H1 (cell line): ENCODE data around the gene TUBB2B. TPM values are rescaled to one million over a fixed set of nuclear protein-coding genes. Genes with fewer than 3 reads are reported as not detected.

Source experiments
- CTCF ChIA-PET: fragments of 300-600 bp; sonication (Branson Sonifier 250); formaldehyde crosslinking; loops from one replicate; lab custom pipeline; 2021; ENCODE audit not compliant: partially characterized antibody; lab: Charles Lee
- POLR2A ChIA-PET: fragments of 300-600 bp; sonication (Branson Sonifier 250); formaldehyde crosslinking; loops from one replicate; lab custom pipeline; 2021; ENCODE audit warnings: inconsistent platforms; ENCODE audit not compliant: partially characterized antibody; lab: Charles Lee
- DNase-seq, 2 experiments: peaks; one replicate each; pipeline versions ENCODE4 v3.0.0 to v3.0.0-alpha.2; 2010 to 2022; ENCODE audit warnings: low spot score in 2 of 2, low read depth in 1 of 2, mixed read lengths in 1 of 2
- FAIRE-seq: peaks from 2 replicates; lab custom pipeline; 2011; peaks lifted over from hg19 to GRCh38; lab: Jason Lieb, UNC
- H2AFZ ChIP-seq: 2 replicates; pipeline ENCODE4 v1.8.1; 2012; ENCODE audit warnings: low read length, inconsistent platforms
- H2AK5ac ChIP-seq: 2 replicates; pipeline ENCODE4 v1.6.1; 2013; ENCODE audit warnings: low read depth, low read length
- H2BK120ac ChIP-seq: replicated peaks from 2 replicates; pipeline ENCODE3; 2013; ENCODE audit warnings: low read depth, low read length, inconsistent platforms
- H2BK12ac ChIP-seq: 2 replicates; pipeline ENCODE4 v1.6.1; 2013; ENCODE audit warnings: low read depth, low read length
- H2BK15ac ChIP-seq: 2 replicates; pipeline ENCODE4 v1.6.1; 2013; ENCODE audit warnings: low read length
- H2BK20ac ChIP-seq: 2 replicates; pipeline ENCODE4 v1.6.1; 2013; ENCODE audit warnings: low read length
- H2BK5ac ChIP-seq: 2 replicates; pipeline ENCODE4 v1.6.1; 2013; ENCODE audit warnings: low read depth, low read length
- H3K14ac ChIP-seq: 2 replicates; pipeline ENCODE4 v1.6.1; 2013; ENCODE audit warnings: inconsistent platforms; ENCODE audit not compliant: insufficient read length
- H3K18ac ChIP-seq: 2 replicates; pipeline ENCODE4 v1.6.1; 2013; ENCODE audit warnings: low read length; ENCODE audit errors: extremely low read depth
- H3K23ac ChIP-seq: 2 replicates; pipeline ENCODE4 v1.6.1; 2013; ENCODE audit warnings: inconsistent platforms; ENCODE audit not compliant: insufficient read length
- H3K23me2 ChIP-seq: 2 replicates; pipeline ENCODE4 v1.6.1; 2013; ENCODE audit warnings: low read depth, low read length
- H3K27ac ChIP-seq: 2 replicates; pipeline ENCODE4 v1.6.1; 2011; ENCODE audit warnings: low read depth, low read length, inconsistent platforms
- H3K27me3 ChIP-seq, 4 experiments: replicated peaks in 1 of 4; 1 replicate in 1 of 4; 2 replicates in 3 of 4; pipeline versions ENCODE4 v1.6.1 to v1.8.1; 2011 to 2013; ENCODE audit warnings: low read length in 3 of 4, mild to moderate bottlenecking in 3 of 4, inconsistent platforms in 2 of 4, mixed read lengths in 2 of 4, moderate library complexity in 1 of 4; ENCODE audit not compliant: control insufficient read depth in 3 of 4, insufficient read depth in 3 of 4; ENCODE audit errors: extremely low read depth in 1 of 4
- H3K36me3 ChIP-seq, 4 experiments: 2 replicates each; pipeline versions ENCODE4 v1.6.1 to v1.8.1; 2011 to 2013; ENCODE audit warnings: mild to moderate bottlenecking in 4 of 4, low read length in 3 of 4, moderate library complexity in 2 of 4, control low read depth in 1 of 4, inconsistent platforms in 1 of 4; ENCODE audit not compliant: insufficient read depth in 4 of 4, control insufficient read depth in 2 of 4
- H3K4ac ChIP-seq: replicated peaks from 2 replicates; pipeline ENCODE3; 2013; ENCODE audit warnings: low read length, low read depth, mixed read lengths, inconsistent platforms; ENCODE audit not compliant: insufficient read length
- H3K4me1 ChIP-seq, 4 experiments: replicated peaks in 1 of 4; 1 replicate in 1 of 4; 2 replicates in 3 of 4; pipeline versions ENCODE4 v1.6.1 to v1.8.1; 2011 to 2013; ENCODE audit warnings: low read length in 3 of 4, inconsistent platforms in 2 of 4, mixed read lengths in 1 of 4; ENCODE audit not compliant: insufficient read depth in 4 of 4, control insufficient read depth in 3 of 4
- H3K4me2 ChIP-seq, 2 experiments: 2 replicates each; pipeline versions ENCODE4 v1.6.1 to v1.8.1; 2011 to 2013; ENCODE audit warnings: low read depth in 2 of 2, low read length in 2 of 2, control low read depth in 1 of 2, inconsistent platforms in 1 of 2, mild to moderate bottlenecking in 1 of 2; ENCODE audit not compliant: insufficient read depth in 1 of 2
- H3K4me3 ChIP-seq, 4 experiments: fragments of 200-600, 300-600 bp in 1 of 4; sonication (generic), shearing (Covaris generic), sonication (Bioruptor Twin) in 1 of 4; 2 replicates each; pipeline versions ENCODE4 v1.5.1 to v1.8.1; 2011 to 2016; ENCODE audit warnings: low read length in 4 of 4, low read depth in 3 of 4, control low read depth in 2 of 4, inconsistent platforms in 2 of 4, mild to moderate bottlenecking in 2 of 4, mixed read lengths in 1 of 4, moderate library complexity in 1 of 4; ENCODE audit not compliant: insufficient read depth in 2 of 4; ENCODE audit errors: extremely low read depth in 1 of 4
- H3K56ac ChIP-seq: replicated peaks from 2 replicates; pipeline ENCODE3; 2013; ENCODE audit warnings: low read depth, mild to moderate bottlenecking, mixed read lengths, low read length, inconsistent platforms; ENCODE audit not compliant: insufficient read length
- H3K79me1 ChIP-seq: 2 replicates; pipeline ENCODE4 v1.6.1; 2013; ENCODE audit warnings: low read depth, low read length, control low read depth
- H3K79me2 ChIP-seq, 2 experiments: 2 replicates each; pipeline versions ENCODE4 v1.6.1 to v1.8.1; 2012 to 2013; ENCODE audit warnings: low read length in 2 of 2, mild to moderate bottlenecking in 2 of 2, inconsistent platforms in 1 of 2; ENCODE audit not compliant: insufficient read depth in 2 of 2, control insufficient read depth in 1 of 2
- H3K9ac ChIP-seq, 4 experiments: replicated peaks in 1 of 4; 1 replicate in 1 of 4; 2 replicates in 3 of 4; pipeline versions ENCODE4 v1.6.1 to v1.8.1; 2011 to 2013; ENCODE audit warnings: low read depth in 3 of 4, low read length in 3 of 4, control low read depth in 2 of 4, mild to moderate bottlenecking in 2 of 4, moderate library complexity in 2 of 4, inconsistent platforms in 1 of 4; ENCODE audit errors: extremely low read depth in 1 of 4
- H3K9me3 ChIP-seq, 2 experiments: 2 replicates each; pipeline versions ENCODE4 v1.6.1 to v1.8.1; 2012 to 2013; ENCODE audit warnings: mild to moderate bottlenecking in 2 of 2, moderate library complexity in 2 of 2, control low read depth in 1 of 2, inconsistent platforms in 1 of 2, low read depth in 1 of 2, low read length in 1 of 2, mixed read lengths in 1 of 2; ENCODE audit not compliant: insufficient read depth in 2 of 2
- H4K20me1 ChIP-seq, 2 experiments: replicated peaks in 1 of 2; 2 replicates each; pipeline versions ENCODE3 to v1.8.1; 2011 to 2013; ENCODE audit warnings: inconsistent platforms in 2 of 2, low read length in 2 of 2, mild to moderate bottlenecking in 1 of 2; ENCODE audit not compliant: insufficient read depth in 2 of 2, control insufficient read depth in 1 of 2
- H4K5ac ChIP-seq: 2 replicates; pipeline ENCODE4 v1.6.1; 2013; ENCODE audit warnings: low read length, low read depth, mixed read lengths, inconsistent platforms; ENCODE audit not compliant: insufficient read length
- H4K8ac ChIP-seq: 2 replicates; pipeline ENCODE4 v1.8.0; 2013; ENCODE audit warnings: mild to moderate bottlenecking, moderate library complexity, low read length, inconsistent platforms; ENCODE audit not compliant: insufficient read depth; ENCODE audit errors: extremely low read depth
- H4K91ac ChIP-seq: replicated peaks from 2 replicates; pipeline ENCODE3; 2013; ENCODE audit warnings: low read length, mixed read lengths, inconsistent platforms; ENCODE audit not compliant: insufficient read length
- ASH2L ChIP-seq: fragments of 200-600, 300-600 bp; sonication (generic); IDR thresholded peaks from one replicate; pipeline ENCODE4 v1.7.1; 2017; ENCODE audit warnings: low read length
- BACH1 ChIP-seq: IDR thresholded peaks from 2 replicates; pipeline ENCODE4 v1.6.1; 2012; ENCODE audit warnings: low read length, improper control_type of control experiment
- CBX8 ChIP-seq: fragments of 300-800, 300-1000 bp; sonication (generic); IDR thresholded peaks from 2 replicates; pipeline ENCODE4 v1.7.1; 2016; ENCODE audit warnings: low read depth, low read length, borderline replicate concordance
- CHD1 ChIP-seq: IDR thresholded peaks from 2 replicates; pipeline ENCODE4 v1.6.1; 2012; ENCODE audit warnings: low read depth, low read length, improper control_type of control experiment
- HDAC2 ChIP-seq, 2 experiments: fragments of 300-600 bp in 1 of 2; sonication (generic) in 1 of 2; IDR thresholded peaks; 2 replicates each; pipeline ENCODE4 v1.6.1; 2011 to 2012; ENCODE audit warnings: low read depth in 2 of 2, low read length in 2 of 2, mild to moderate bottlenecking in 2 of 2, moderate library complexity in 2 of 2, borderline replicate concordance in 1 of 2, inconsistent platforms in 1 of 2
- POLR2AphosphoS5 ChIP-seq: IDR thresholded peaks from 2 replicates; pipeline ENCODE4 v1.6.1; 2011; ENCODE audit warnings: low read depth, low read length
- SIN3A ChIP-seq, 2 experiments: IDR thresholded peaks in 1 of 2; conservative IDR thresholded peaks in 1 of 2; 2 replicates each; pipeline ENCODE4 v1.6.1; 2011 to 2012; ENCODE audit warnings: low read length in 2 of 2, improper control_type of control experiment in 1 of 2, low read depth in 1 of 2, mild to moderate bottlenecking in 1 of 2
- TAF1 ChIP-seq: IDR thresholded peaks from 2 replicates; pipeline ENCODE4 v1.6.1; 2011; ENCODE audit warnings: mild to moderate bottlenecking, low read depth, low read length
- WGBS, 2 experiments: shearing (Covaris generic) in 1 of 2; methylation state at CpG; one replicate each; pipeline versions ENCODE4 v1.1.6 to v1.1.7; 2013 to 2015; ENCODE audit warnings: low lambda C conversion rate in 2 of 2, mixed read lengths in 2 of 2, inconsistent platforms in 1 of 2, low coverage in 1 of 2, missing lambda C conversion rate in 1 of 2; ENCODE audit not compliant: insufficient replicate concordance in 2 of 2, insufficient coverage in 1 of 2, insufficient read length in 1 of 2; ENCODE audit errors: extremely low coverage in 1 of 2, missing lambda C conversion rate in 1 of 2; 5-methylcytosine and 5-hydroxymethylcytosine counted together
- polyA plus RNA-seq, 7 experiments: library from polyadenylated mRNA; depleted of rRNA in 3 of 7; stranded (reverse) in 5 of 7; unstranded in 2 of 7; fragments of >200 nt in 5 of 7; fragments of 200-250 nt in 2 of 7; gene quantifications; 1 replicate in 5 of 7; 2 replicates in 1 of 7; 4 replicates in 1 of 7; pipeline versions ENCODE4 v1.2.1 to v1.2.3, GENCODE V29; 2011 to 2013; ENCODE audit warnings: missing spikeins in 2 of 7, mixed read lengths in 2 of 7
- total RNA-seq: library from RNA; stranded (reverse); fragmentation: NEBNext Ultra II Directional; extraction: Animal tissue kit (Norgen Biotek cat#: 25700); gene quantifications from 2 replicates; pipeline ENCODE4 v1.2.1, GENCODE V29; 2021
- TF ChIP-seq, protein P1 (sequence below): IDR thresholded peaks from 2 replicates; pipeline ENCODE4 v1.6.1; 2012; ENCODE audit warnings: inconsistent platforms

Gene TUBB2B
- total and polyA plus RNA-seq, 2 of the 8 experiments (the other 6 are each of a cell fraction or from before 2014, with no cell fraction given), result 612 to 722 TPM

DNA sequence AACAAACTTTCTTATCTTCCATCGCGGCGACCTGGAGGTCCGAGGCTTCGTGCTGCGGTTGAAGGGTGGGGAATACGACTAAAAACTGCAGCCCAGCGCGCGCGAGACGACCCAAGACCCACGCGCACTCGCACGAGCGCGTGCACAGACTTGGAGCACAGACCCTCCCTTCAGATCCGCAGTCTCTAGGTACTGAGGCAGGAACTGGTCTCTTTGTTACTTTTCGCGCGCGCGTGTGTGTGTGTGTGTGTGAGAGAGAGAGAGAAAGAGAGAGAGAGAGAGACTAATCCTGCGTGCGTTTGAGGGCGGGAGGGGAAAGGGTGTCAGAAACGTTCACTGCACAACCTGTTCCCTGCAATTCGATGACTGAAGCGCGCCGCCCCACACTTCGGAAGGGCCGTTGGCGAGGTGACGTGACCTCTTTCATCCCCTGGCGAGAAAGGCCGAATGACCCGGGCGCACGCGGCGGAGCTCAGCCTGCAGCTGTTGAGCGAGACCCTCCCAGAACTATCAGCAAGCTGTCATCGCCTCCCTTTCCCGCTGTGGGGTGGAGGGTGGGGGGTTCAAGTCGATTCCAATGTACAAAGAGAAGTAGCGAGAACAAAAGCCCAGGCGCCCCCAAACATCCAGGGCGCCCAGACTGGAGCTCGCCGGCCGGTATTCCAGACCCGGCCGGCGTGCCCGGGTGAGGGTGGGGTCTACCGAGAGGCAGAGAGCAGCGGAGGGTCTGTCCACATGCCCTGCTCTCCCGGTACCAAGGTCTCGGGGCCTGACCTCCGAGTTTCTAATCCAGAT is 1.5 kb upstream of the TUBB2B start:
- Histone ChIP-seq H3K4ac (no peak overlapping the region), H3K9me3 (no peaks in the 10 kb centered on the region), H3K4me3 (peak overlapping the region; percentile 49 to 99 (median 74)), H3K79me1 (peaks cover 5% of the 10 kb centered on the region; the same call in 1 of the 2 replicates), H3K56ac (no peak overlapping the region), H4K91ac (peak overlapping the region; percentile 93), H4K5ac (peak overlapping the region; percentile 31), H2AK5ac (no peak overlapping the region; the same call in 1 of the 2 replicates), H2BK20ac (peak overlapping the region; percentile 2; the same call in 1 of the 2 replicates), H2BK5ac (peak overlapping the region; percentile 6; the same call in 1 of the 2 replicates), H2BK120ac (no peak overlapping the region), H3K4me2 (peak overlapping the region; percentile 91 to 98), H3K27me3 (peaks cover 0 to 23% (median 19%) of the 10 kb centered on the region in 4 experiments; a peak in 6 of 7 replicates), H3K36me3 (peaks cover 4 to 13% (median 9%) of the 10 kb centered on the region in 4 experiments), H3K9ac (peak overlapping the region in 3 of 4 experiments; percentile 6 to 51 (median 42); a peak in 6 of 7 replicates), H3K4me1 (peaks cover 4 to 22% (median 16%) of the 10 kb centered on the region in 4 experiments; a peak in 6 of 7 replicates), H3K14ac (peak overlapping the region; percentile 88), H2BK15ac (peak overlapping the region; percentile 77; the same call in 1 of the 2 replicates), H3K18ac (peak overlapping the region; percentile 76; the same call in 1 of the 2 replicates), H4K8ac (peak overlapping the region; percentile 81; the same call in 1 of the 2 replicates), H4K20me1 (peaks cover 15 to 16% of the 10 kb centered on the region in 2 experiments), H2AFZ (peak overlapping the region; percentile 30), H3K23me2 (peaks cover 40% of the 10 kb centered on the region), H3K23ac (no peak overlapping the region), H3K27ac (no peak overlapping the region), H2BK12ac (peak overlapping the region; percentile 76; the same call in 1 of the 2 replicates), H3K79me2 (peaks cover 15 to 19% of the 10 kb centered on the region in 2 experiments)
- DNase-seq (peak in 1 of 2 experiments; percentile 81), FAIRE-seq (no peak)
- POLR2A ChIA-PET, result interaction anchor here (0.6 to 7.6 kb wide), 32 partner anchors 7 to 524 kb away, joined by 3 to 122 read pairs (median 6); partner anchors contain the start of gene TUBB2A
- CTCF ChIA-PET, result interaction anchor here (0.6 to 17.3 kb wide), 11 partner anchors 9 to 106 kb away, joined by 3 to 263 read pairs (median 4); no protein-coding TSS in a partner anchor
- 1% methylated on average over 61 of the region's 62 CpGs; no CpG with 5 or more reads in 1 of the 2 experiments for WGBS, 2 experiments
- no peak for TF ChIP-seq BACH1
- peak in 1 of 2 experiments; percentile 80; a peak in 1 of 4 replicates for TF ChIP-seq HDAC2 (IDR thresholded peaks at IDR 0.05; ENCODE audit: borderline replicate concordance in 1 of 2, low read depth in 2 of 2, low read length in 2 of 2)
- TF ChIP-seq TAF1, result 0 out of 2 replicates have a peak, but pooled peaks have one; percentile 20
- 0 out of 2 replicates have a peak, but pooled peaks have one; percentile 16 for TF ChIP-seq POLR2AphosphoS5
- TF ChIP-seq, protein P1, sequence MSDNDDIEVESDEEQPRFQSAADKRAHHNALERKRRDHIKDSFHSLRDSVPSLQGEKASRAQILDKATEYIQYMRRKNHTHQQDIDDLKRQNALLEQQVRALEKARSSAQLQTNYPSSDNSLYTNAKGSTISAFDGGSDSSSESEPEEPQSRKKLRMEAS, result peak; percentile 79
- TF ChIP-seq ASH2L, result peak; percentile 47
- TF ChIP-seq CHD1, result no peak
- peak; percentile 55 to 86; a peak in 3 of 4 replicates for TF ChIP-seq SIN3A (conservative IDR thresholded peaks at IDR 0.05 in 1 of 2, IDR thresholded peaks at IDR 0.05 in 1 of 2; ENCODE audit: low read depth in 1 of 2, low read length in 2 of 2)
- no peak for TF ChIP-seq CBX8
